Mesendoderm (in vitro differentiated cells): ENCODE measurements around the gene NISCH.

Experiments used
- DNase-seq: peaks from one replicate; pipeline ENCODE4 v3.0.0; 2013
- H2AK5ac ChIP-seq: 2 replicates; pipeline ENCODE4 v1.6.1; 2013; ENCODE audit warnings: low read length, inconsistent platforms
- H2BK120ac ChIP-seq: 2 replicates; pipeline ENCODE4 v1.6.1; 2013; ENCODE audit warnings: low read depth, mild to moderate bottlenecking, low read length, moderate library complexity, mixed read lengths
- H2BK15ac ChIP-seq: replicated peaks from 2 replicates; pipeline ENCODE4 v1.6.1; 2013; ENCODE audit warnings: low read depth, mild to moderate bottlenecking, moderate library complexity
- H2BK5ac ChIP-seq: 2 replicates; pipeline ENCODE4 v1.6.1; 2013; ENCODE audit warnings: low read length, inconsistent platforms
- H3K18ac ChIP-seq: 2 replicates; pipeline ENCODE4 v1.6.1; 2013; ENCODE audit warnings: mild to moderate bottlenecking, low read length, mixed read lengths
- H3K23ac ChIP-seq: one replicate; pipeline ENCODE4 v1.6.1; 2013; ENCODE audit warnings: low read length
- H3K27ac ChIP-seq: 2 replicates; pipeline ENCODE4 v1.5.1; 2013; ENCODE audit warnings: low read depth, mild to moderate bottlenecking, inconsistent platforms, low read length, moderate library complexity
- H3K27me3 ChIP-seq: 2 replicates; pipeline ENCODE4 v1.6.1; 2013; ENCODE audit warnings: low read length, control low read depth, mild to moderate bottlenecking, inconsistent platforms; ENCODE audit not compliant: insufficient read depth, poor library complexity
- H3K36me3 ChIP-seq: 2 replicates; pipeline ENCODE4 v1.6.1; 2013; ENCODE audit warnings: low read length, inconsistent platforms; ENCODE audit not compliant: control insufficient read depth, insufficient read depth
- H3K4ac ChIP-seq: one replicate; pipeline ENCODE4 v1.6.1; 2013; ENCODE audit warnings: low read depth, mild to moderate bottlenecking, low read length, moderate library complexity
- H3K4me1 ChIP-seq: 2 replicates; pipeline ENCODE4 v1.6.1; 2013; ENCODE audit warnings: low read depth, low read length, inconsistent platforms; ENCODE audit not compliant: control insufficient read depth
- H3K4me2 ChIP-seq: 2 replicates; pipeline ENCODE4 v1.6.1; 2013; ENCODE audit warnings: low read length
- H3K4me3 ChIP-seq: 2 replicates; pipeline ENCODE4 v1.5.1; 2013; ENCODE audit warnings: mild to moderate bottlenecking, low read length
- H3K56ac ChIP-seq: one replicate; pipeline ENCODE4 v1.6.1; 2013; ENCODE audit warnings: low read length
- H3K79me1 ChIP-seq: 2 replicates; pipeline ENCODE4 v1.6.1; 2013; ENCODE audit warnings: low read length, inconsistent platforms
- H3K79me2 ChIP-seq: 2 replicates; pipeline ENCODE4 v1.6.1; 2013; ENCODE audit warnings: mild to moderate bottlenecking, low read length; ENCODE audit not compliant: control insufficient read depth, insufficient read depth
- H3K9ac ChIP-seq: 2 replicates; pipeline ENCODE4 v1.6.1; 2013; ENCODE audit warnings: low read length, inconsistent platforms
- H4K5ac ChIP-seq: one replicate; pipeline ENCODE4 v1.6.1; 2013; ENCODE audit warnings: low read length
- H4K8ac ChIP-seq: one replicate; pipeline ENCODE4 v1.6.1; 2013; ENCODE audit warnings: low read depth, mild to moderate bottlenecking, control low read depth, low read length, moderate library complexity
- WGBS: extraction: QIAGEN DNeasy Blood & Tissue Kit; methylation state at CpG from one replicate; pipeline ENCODE4 v1.1.7; 2013; ENCODE audit warnings: low lambda C conversion rate, missing lambda C conversion rate; ENCODE audit not compliant: insufficient coverage; ENCODE audit errors: extremely low coverage; 5-methylcytosine and 5-hydroxymethylcytosine counted together

NISCH gene

GRCh38 chr3:52489453-52489852 lies 34.0 kb downstream of the NISCH start:
- Histone ChIP-seq H3K4me2 (no peak overlapping the region), H2AK5ac (no peak overlapping the region), H3K79me2 (no peaks in the 10 kb centered on the region), H3K56ac (no peak overlapping the region), H3K27me3 (no peaks in the 10 kb centered on the region), H2BK5ac (no peak overlapping the region), H3K9ac (no peak overlapping the region), H3K36me3 (peaks cover 13% of the 10 kb centered on the region), H3K27ac (no peak overlapping the region), H3K4me1 (no peaks in the 10 kb centered on the region), H2BK120ac (no peak overlapping the region), H3K18ac (no peak overlapping the region), H4K5ac (no peak overlapping the region), H3K4me3 (no peak overlapping the region), H3K4ac (no peak overlapping the region), H2BK15ac (no peak overlapping the region), H4K8ac (no peak overlapping the region), H3K79me1 (no peaks in the 10 kb centered on the region), H3K23ac (no peak overlapping the region)
- DNase-seq: no peak
- no CpG with 5 or more reads among the region's 18 CpGs for WGBS

GRCh38 chr3:52490035-52490938 lies 34.9 kb downstream of the NISCH start:
- Histone ChIP-seq H3K4me2 (no peak overlapping the region), H3K36me3 (peaks cover 13% of the 10 kb centered on the region), H3K56ac (no peak overlapping the region), H3K4me1 (no peaks in the 10 kb centered on the region), H2BK15ac (no peak overlapping the region), H3K9ac (no peak overlapping the region), H3K27ac (no peak overlapping the region), H3K79me2 (no peaks in the 10 kb centered on the region), H3K4me3 (no peak overlapping the region), H4K8ac (no peak overlapping the region), H3K4ac (no peak overlapping the region), H4K5ac (no peak overlapping the region), H3K27me3 (no peaks in the 10 kb centered on the region), H3K23ac (no peak overlapping the region), H2AK5ac (no peak overlapping the region), H3K18ac (no peak overlapping the region), H2BK120ac (no peak overlapping the region), H3K79me1 (no peaks in the 10 kb centered on the region), H2BK5ac (no peak overlapping the region)
- WGBS: no CpG with 5 or more reads among the region's 22 CpGs
- no peak for DNase-seq

- H3K36me3 ChIP-seq: peaks cover 13% of the 10 kb centered on the region
- no peak for DNase-seq
Observed at GRCh38 chr3:52490939-52491526, 35.6 kb downstream of the NISCH start.

GRCh38 chr3:52492059-52492458 lies 36.7 kb downstream of the NISCH start:
- Histone ChIP-seq H3K4me2 (no peak overlapping the region), H2BK15ac (no peak overlapping the region), H3K9ac (no peak overlapping the region), H2BK120ac (no peak overlapping the region), H3K4me3 (no peak overlapping the region), H2BK5ac (no peak overlapping the region), H3K23ac (no peak overlapping the region), H4K5ac (no peak overlapping the region), H3K27ac (no peak overlapping the region), H3K36me3 (peaks cover 13% of the 10 kb centered on the region), H3K79me2 (no peaks in the 10 kb centered on the region), H3K18ac (no peak overlapping the region), H4K8ac (no peak overlapping the region), H3K56ac (no peak overlapping the region), H3K4me1 (no peaks in the 10 kb centered on the region), H3K79me1 (no peaks in the 10 kb centered on the region), H2AK5ac (no peak overlapping the region), H3K4ac (no peak overlapping the region), H3K27me3 (no peaks in the 10 kb centered on the region)
- no CpG with 5 or more reads among the region's 21 CpGs for WGBS
- no peak for DNase-seq

More at GRCh38 chr3:52490939-52491526, 35.6 kb downstream of the NISCH start:
- H3K4me2 ChIP-seq: no peak overlapping the region
- no peak overlapping the region for H2AK5ac ChIP-seq
- H3K4me3 ChIP-seq: no peak overlapping the region
- no peak overlapping the region for H2BK15ac ChIP-seq
- H3K27me3 ChIP-seq: no peaks in the 10 kb centered on the region
- H4K5ac ChIP-seq: no peak overlapping the region
- no peak overlapping the region for H2BK5ac ChIP-seq
- H3K23ac ChIP-seq: no peak overlapping the region
- no peak overlapping the region for H3K27ac ChIP-seq
- H4K8ac ChIP-seq: no peak overlapping the region
- no CpG with 5 or more reads among the region's 23 CpGs for WGBS
- H3K79me2 ChIP-seq: no peaks in the 10 kb centered on the region
- H3K4me1 ChIP-seq: no peaks in the 10 kb centered on the region
- no peaks in the 10 kb centered on the region for H3K79me1 ChIP-seq
- H3K9ac ChIP-seq: no peak overlapping the region
- no peak overlapping the region for H3K56ac ChIP-seq
- no peak overlapping the region for H3K4ac ChIP-seq
- no peak overlapping the region for H3K18ac ChIP-seq
- no peak overlapping the region for H2BK120ac ChIP-seq

GRCh38 chr3:52493232-52494017 lies 38.0 kb downstream of the NISCH start:
- no peak overlapping the region for H3K4me3 ChIP-seq
- no peak overlapping the region for H3K4ac ChIP-seq
- no peak overlapping the region for H3K27ac ChIP-seq
- no peaks in the 10 kb centered on the region for H3K79me1 ChIP-seq
- no peak overlapping the region for H3K23ac ChIP-seq
- H3K56ac ChIP-seq: no peak overlapping the region
- H2AK5ac ChIP-seq: no peak overlapping the region
- H3K36me3 ChIP-seq: peaks cover 7% of the 10 kb centered on the region
- no peak overlapping the region for H4K5ac ChIP-seq
- H2BK5ac ChIP-seq: no peak overlapping the region
- H2BK120ac ChIP-seq: no peak overlapping the region
- H3K27me3 ChIP-seq: no peaks in the 10 kb centered on the region
- no peak for DNase-seq
- no peak overlapping the region for H3K18ac ChIP-seq
- no peak overlapping the region for H4K8ac ChIP-seq
- no peaks in the 10 kb centered on the region for H3K79me2 ChIP-seq
- no peaks in the 10 kb centered on the region for H3K4me1 ChIP-seq
- no peak overlapping the region for H2BK15ac ChIP-seq
- no CpG with 5 or more reads among the region's 7 CpGs for WGBS
- H3K4me2 ChIP-seq: no peak overlapping the region
- no peak overlapping the region for H3K9ac ChIP-seq
